Right lobe of liver (tissue), 4 donors: ENCODE results near the gene GRID1.

Experiments used
- POLR2A ChIP-seq: fragments of 450-650 bp; IDR thresholded peaks from one replicate; pipeline ENCODE4 v1.6.1; 2017; ENCODE audit warnings: antibody characterized with exemption, mild to moderate bottlenecking
- TF ChIP-seq, protein P1 (sequence below), 4 donors: fragments of 200-600 bp in 3 of 4; fragments of 450-650 bp in 1 of 4; IDR thresholded peaks; one replicate each; pipeline versions ENCODE4 v1.5.1 to v1.8.0; 2016 to 2022; ENCODE audit warnings: antibody characterized with exemption in 4 of 4, mild to moderate bottlenecking in 2 of 4
- donor health status: DM: no; HTN: no; CAD: no.
- donor health status: DM: no; HTN: no; CAD: no.
- donor health status: DM: no; HTN: yes; CAD: no.

DNA sequence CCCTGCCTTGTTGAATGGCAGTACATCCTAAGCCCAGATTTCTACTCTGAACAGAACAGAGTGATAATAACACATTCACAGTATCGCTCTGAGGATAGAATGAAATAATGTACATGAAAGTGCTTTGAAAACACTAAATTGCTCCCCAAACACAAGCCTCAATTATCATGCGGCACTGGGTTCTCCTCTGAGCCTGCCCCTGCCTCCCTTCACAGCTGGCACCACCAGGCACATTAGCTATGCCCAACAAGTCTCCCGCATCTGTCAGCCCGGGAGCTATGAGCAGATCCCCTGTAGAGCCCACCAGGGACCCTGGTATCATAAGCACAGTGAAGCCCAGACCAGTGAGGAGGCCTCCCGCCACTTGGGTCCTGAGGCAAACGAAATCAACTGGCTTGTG lies 405.5 kb downstream of the GRID1 start:
- TF ChIP-seq, protein P1, sequence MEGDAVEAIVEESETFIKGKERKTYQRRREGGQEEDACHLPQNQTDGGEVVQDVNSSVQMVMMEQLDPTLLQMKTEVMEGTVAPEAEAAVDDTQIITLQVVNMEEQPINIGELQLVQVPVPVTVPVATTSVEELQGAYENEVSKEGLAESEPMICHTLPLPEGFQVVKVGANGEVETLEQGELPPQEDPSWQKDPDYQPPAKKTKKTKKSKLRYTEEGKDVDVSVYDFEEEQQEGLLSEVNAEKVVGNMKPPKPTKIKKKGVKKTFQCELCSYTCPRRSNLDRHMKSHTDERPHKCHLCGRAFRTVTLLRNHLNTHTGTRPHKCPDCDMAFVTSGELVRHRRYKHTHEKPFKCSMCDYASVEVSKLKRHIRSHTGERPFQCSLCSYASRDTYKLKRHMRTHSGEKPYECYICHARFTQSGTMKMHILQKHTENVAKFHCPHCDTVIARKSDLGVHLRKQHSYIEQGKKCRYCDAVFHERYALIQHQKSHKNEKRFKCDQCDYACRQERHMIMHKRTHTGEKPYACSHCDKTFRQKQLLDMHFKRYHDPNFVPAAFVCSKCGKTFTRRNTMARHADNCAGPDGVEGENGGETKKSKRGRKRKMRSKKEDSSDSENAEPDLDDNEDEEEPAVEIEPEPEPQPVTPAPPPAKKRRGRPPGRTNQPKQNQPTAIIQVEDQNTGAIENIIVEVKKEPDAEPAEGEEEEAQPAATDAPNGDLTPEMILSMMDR (IDR thresholded peaks at IDR 0.05): no peak
- no peak for TF ChIP-seq POLR2A
